ENCODE measurements around the gene EMILIN1.

Gene EMILIN1

GRCh38 chr2:27078267-27079194 lies at the start of gene EMILIN1:
Gene EMILIN1 (plus strand): TSS chr2:27078615. CDS start chr2:27079066, 451 bp downstream.
- no peaks in the 10 kb centered on the region for H3K9me3 ChIP-seq (ENCODE audit: low read length)
- peaks cover 29% of the 10 kb centered on the region for H3K4me1 ChIP-seq (ENCODE audit: insufficient read depth, low read length)
- H2AFZ ChIP-seq (ENCODE audit: low read depth, low read length), result peak within 1 kb of the TSS; percentile 64
- no peaks in the 10 kb centered on the region for H3K27me3 ChIP-seq (ENCODE audit: insufficient read depth, low read length)
- no peaks in the 10 kb centered on the region for H3K36me3 ChIP-seq (ENCODE audit: insufficient read depth, low read length)
- H3K4me3 ChIP-seq (ENCODE audit: low read length), result no peak within 1 kb of the TSS

DNA sequence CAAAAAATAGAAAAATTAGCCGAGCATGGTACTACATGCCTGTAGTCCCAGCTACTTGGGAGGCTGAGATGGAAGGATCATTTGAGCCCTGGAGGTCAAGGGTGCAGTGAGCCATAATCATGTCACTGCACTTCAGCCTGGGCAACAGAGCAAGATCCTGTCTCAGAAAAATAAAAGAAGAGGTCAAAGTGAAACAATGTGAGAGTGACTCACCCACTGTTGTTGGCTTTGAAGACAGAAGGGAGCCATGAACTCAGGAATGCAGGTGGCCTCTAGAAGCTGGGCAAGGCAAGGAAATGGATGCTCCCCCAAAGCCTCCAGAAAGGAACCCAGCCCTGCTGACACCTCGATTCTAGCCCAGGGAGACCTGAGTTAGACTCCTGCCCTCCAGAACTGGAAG lies 49.4 kb upstream of the EMILIN1 start:
- no peaks in the 10 kb centered on the region for H3K9me3 ChIP-seq (ENCODE audit: low read length)
- H3K27me3 ChIP-seq (ENCODE audit: insufficient read depth, low read length), result no peaks in the 10 kb centered on the region
- peaks cover 8% of the 10 kb centered on the region for H3K4me1 ChIP-seq (ENCODE audit: insufficient read depth, low read length)
- no peak overlapping the region for H3K4me3 ChIP-seq (ENCODE audit: low read length)
- peaks cover 26% of the 10 kb centered on the region for H3K36me3 ChIP-seq (ENCODE audit: insufficient read depth, low read length)
- no peak overlapping the region for H2AFZ ChIP-seq (ENCODE audit: low read depth, low read length)

DNA sequence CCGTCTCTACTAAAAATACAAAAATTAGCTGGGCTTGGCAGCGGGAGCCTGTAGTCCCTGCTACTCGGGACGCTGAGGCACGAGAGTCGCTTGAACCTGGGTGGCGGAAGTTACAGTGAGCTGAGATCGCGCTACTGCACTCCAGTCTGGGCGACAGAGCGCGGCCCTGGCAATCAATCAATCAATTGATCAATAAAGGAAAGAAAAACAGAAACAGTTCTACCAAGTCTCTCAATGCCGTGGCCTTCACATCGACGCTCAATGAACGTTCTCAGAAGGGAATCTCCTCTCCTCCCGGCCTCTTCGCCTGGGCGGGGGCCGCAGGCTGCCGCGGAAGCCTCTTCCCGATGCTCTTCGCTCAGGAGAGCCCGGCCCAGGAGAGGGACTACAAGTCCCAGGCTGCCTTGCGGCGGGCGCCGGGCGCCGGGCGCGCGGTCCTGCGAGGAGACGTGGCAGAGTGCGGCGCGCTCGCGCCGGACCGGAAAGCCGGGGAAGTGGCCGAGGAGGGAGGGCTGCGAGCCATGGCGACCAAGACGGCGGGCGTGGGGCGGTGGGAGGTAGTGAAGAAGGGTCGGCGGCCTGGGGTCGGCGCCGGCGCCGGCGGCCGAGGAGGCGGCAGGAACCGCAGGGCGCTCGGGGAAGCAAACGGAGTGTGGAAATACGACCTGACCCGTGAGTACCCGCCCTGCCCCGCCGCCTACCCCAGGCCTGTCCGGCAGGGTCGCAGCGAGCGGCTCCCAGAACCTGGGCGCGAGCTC lies 45.7 kb upstream of the EMILIN1 start, which contains the start of gene TMEM214:
Gene TMEM214 (plus strand): TSS at position 471 of the 758 bp plus-strand sequence. CDS start 51 bp downstream, at position 522.
- no peaks in the 10 kb centered on the region for H3K9me3 ChIP-seq (ENCODE audit: low read length)
- peaks cover 11% of the 10 kb centered on the region for H3K4me1 ChIP-seq (ENCODE audit: insufficient read depth, low read length)
- peak within 1 kb of the TSS; percentile 58 for H2AFZ ChIP-seq (ENCODE audit: low read depth, low read length)
- H3K4me3 ChIP-seq (ENCODE audit: low read length), result peak within 1 kb of the TSS; percentile 63
- peaks cover 41% of the 10 kb centered on the region for H3K36me3 ChIP-seq (ENCODE audit: insufficient read depth, low read length)
- H3K27me3 ChIP-seq (ENCODE audit: insufficient read depth, low read length), result no peaks in the 10 kb centered on the region

GRCh38 chr2:27033253-27033852 lies 45.1 kb upstream of the EMILIN1 start:
- peaks cover 47% of the 10 kb centered on the region for H3K36me3 ChIP-seq (ENCODE audit: insufficient read depth, low read length)
- H3K9me3 ChIP-seq (ENCODE audit: low read length), result no peaks in the 10 kb centered on the region
- H3K4me1 ChIP-seq (ENCODE audit: insufficient read depth, low read length), result peaks cover 11% of the 10 kb centered on the region
- H3K27me3 ChIP-seq (ENCODE audit: insufficient read depth, low read length), result no peaks in the 10 kb centered on the region
- H3K4me3 ChIP-seq (ENCODE audit: low read length), result peak overlapping the region; percentile 63
- H2AFZ ChIP-seq (ENCODE audit: low read depth, low read length), result peak overlapping the region; percentile 58

- Histone ChIP-seq H3K4me1 (ENCODE audit: insufficient read depth, low read length) (peaks cover 11% of the 10 kb centered on the region), H3K36me3 (ENCODE audit: insufficient read depth, low read length) (peaks cover 71% of the 10 kb centered on the region), H2AFZ (ENCODE audit: low read depth, low read length) (no peak overlapping the region), H3K4me3 (ENCODE audit: low read length) (no peak overlapping the region), H3K27me3 (ENCODE audit: insufficient read depth, low read length) (no peaks in the 10 kb centered on the region), H3K9me3 (ENCODE audit: low read length) (no peaks in the 10 kb centered on the region)
Observed at GRCh38 chr2:27038012-27038411, 40.4 kb upstream of the EMILIN1 start.

GRCh38 chr2:27038631-27039339 lies 39.6 kb upstream of the EMILIN1 start:
- no peak overlapping the region for H2AFZ ChIP-seq (ENCODE audit: low read depth, low read length)
- H3K4me1 ChIP-seq (ENCODE audit: insufficient read depth, low read length), result peaks cover 5% of the 10 kb centered on the region
- peaks cover 71% of the 10 kb centered on the region for H3K36me3 ChIP-seq (ENCODE audit: insufficient read depth, low read length)
- H3K4me3 ChIP-seq (ENCODE audit: low read length), result no peak overlapping the region
- no peaks in the 10 kb centered on the region for H3K27me3 ChIP-seq (ENCODE audit: insufficient read depth, low read length)
- no peaks in the 10 kb centered on the region for H3K9me3 ChIP-seq (ENCODE audit: low read length)

DNA sequence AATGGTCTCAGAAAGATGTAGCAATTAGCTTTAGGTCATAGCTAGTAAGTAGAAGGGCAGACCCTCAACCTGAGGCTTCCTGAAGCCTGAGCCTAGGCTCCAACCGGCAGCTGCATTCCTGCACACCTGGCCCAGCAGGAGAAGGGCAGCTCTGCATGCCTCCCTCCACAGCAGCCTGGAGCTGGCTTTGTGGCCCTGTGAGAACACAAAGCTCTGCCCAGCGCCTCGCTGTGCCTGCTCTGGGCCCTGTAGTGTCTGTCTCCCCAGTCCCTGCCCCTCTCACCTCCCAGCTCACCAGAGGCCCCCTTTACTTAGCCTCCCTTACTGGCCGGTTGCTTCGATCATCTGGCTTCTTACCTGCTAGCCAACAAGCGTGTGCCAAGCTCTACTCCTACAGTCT lies 39.0 kb upstream of the EMILIN1 start:
- H2AFZ ChIP-seq (ENCODE audit: low read depth, low read length), result no peak overlapping the region
- no peaks in the 10 kb centered on the region for H3K4me1 ChIP-seq (ENCODE audit: insufficient read depth, low read length)
- H3K27me3 ChIP-seq (ENCODE audit: insufficient read depth, low read length), result no peaks in the 10 kb centered on the region
- peaks cover 71% of the 10 kb centered on the region for H3K36me3 ChIP-seq (ENCODE audit: insufficient read depth, low read length)
- H3K9me3 ChIP-seq (ENCODE audit: low read length), result no peaks in the 10 kb centered on the region
- H3K4me3 ChIP-seq (ENCODE audit: low read length), result no peak overlapping the region

GRCh38 chr2:27039871-27040270 lies 38.5 kb upstream of the EMILIN1 start:
- no peaks in the 10 kb centered on the region for H3K9me3 ChIP-seq (ENCODE audit: low read length)

GRCh38 chr2:27040282-27040681 lies 38.1 kb upstream of the EMILIN1 start:
- no peaks in the 10 kb centered on the region for H3K27me3 ChIP-seq (ENCODE audit: insufficient read depth, low read length)
- H3K4me1 ChIP-seq (ENCODE audit: insufficient read depth, low read length), result no peaks in the 10 kb centered on the region
- H3K9me3 ChIP-seq (ENCODE audit: low read length), result no peaks in the 10 kb centered on the region
- H3K36me3 ChIP-seq (ENCODE audit: insufficient read depth, low read length), result peaks cover 66% of the 10 kb centered on the region
- no peak overlapping the region for H2AFZ ChIP-seq (ENCODE audit: low read depth, low read length)
- no peak overlapping the region for H3K4me3 ChIP-seq (ENCODE audit: low read length)

More at GRCh38 chr2:27039871-27040270, 38.5 kb upstream of the EMILIN1 start:
- Histone ChIP-seq H2AFZ (ENCODE audit: low read depth, low read length) (no peak overlapping the region), H3K4me3 (ENCODE audit: low read length) (no peak overlapping the region), H3K27me3 (ENCODE audit: insufficient read depth, low read length) (no peaks in the 10 kb centered on the region), H3K36me3 (ENCODE audit: insufficient read depth, low read length) (peaks cover 70% of the 10 kb centered on the region), H3K4me1 (ENCODE audit: insufficient read depth, low read length) (no peaks in the 10 kb centered on the region)

GRCh38 chr2:27041752-27042151 lies 36.7 kb upstream of the EMILIN1 start:
- Histone ChIP-seq H2AFZ (ENCODE audit: low read depth, low read length) (no peak overlapping the region), H3K36me3 (ENCODE audit: insufficient read depth, low read length) (peaks cover 51% of the 10 kb centered on the region), H3K4me3 (ENCODE audit: low read length) (no peak overlapping the region), H3K27me3 (ENCODE audit: insufficient read depth, low read length) (no peaks in the 10 kb centered on the region), H3K4me1 (ENCODE audit: insufficient read depth, low read length) (no peaks in the 10 kb centered on the region), H3K9me3 (ENCODE audit: low read length) (no peaks in the 10 kb centered on the region)

DNA sequence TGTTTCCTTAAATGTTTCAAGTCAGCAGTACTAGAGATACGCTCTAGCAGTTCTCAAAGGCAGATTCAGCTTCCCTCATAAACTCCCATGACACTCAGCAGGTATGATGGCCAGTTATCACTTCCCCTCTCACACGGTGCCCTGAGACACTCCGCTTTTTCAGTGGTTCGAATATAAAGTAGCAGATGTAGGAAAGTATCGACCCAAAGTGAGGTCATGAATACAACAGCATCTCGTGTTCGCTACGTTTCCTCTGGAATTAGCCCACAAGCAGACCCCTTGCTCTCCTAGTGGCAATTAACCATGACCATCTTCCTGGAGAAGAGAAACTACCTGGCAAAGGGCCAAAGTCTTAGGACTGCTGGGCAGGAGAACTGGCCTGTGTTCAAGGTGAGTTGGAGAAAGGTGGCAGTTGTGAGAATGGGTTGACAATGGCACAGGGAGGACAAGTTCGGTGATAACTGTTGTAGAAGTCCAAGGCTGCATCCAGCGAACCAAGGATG lies 36.2 kb upstream of the EMILIN1 start:
- H3K4me1 ChIP-seq (ENCODE audit: insufficient read depth, low read length), result no peaks in the 10 kb centered on the region
- H3K36me3 ChIP-seq (ENCODE audit: insufficient read depth, low read length), result peaks cover 47% of the 10 kb centered on the region

DNA sequence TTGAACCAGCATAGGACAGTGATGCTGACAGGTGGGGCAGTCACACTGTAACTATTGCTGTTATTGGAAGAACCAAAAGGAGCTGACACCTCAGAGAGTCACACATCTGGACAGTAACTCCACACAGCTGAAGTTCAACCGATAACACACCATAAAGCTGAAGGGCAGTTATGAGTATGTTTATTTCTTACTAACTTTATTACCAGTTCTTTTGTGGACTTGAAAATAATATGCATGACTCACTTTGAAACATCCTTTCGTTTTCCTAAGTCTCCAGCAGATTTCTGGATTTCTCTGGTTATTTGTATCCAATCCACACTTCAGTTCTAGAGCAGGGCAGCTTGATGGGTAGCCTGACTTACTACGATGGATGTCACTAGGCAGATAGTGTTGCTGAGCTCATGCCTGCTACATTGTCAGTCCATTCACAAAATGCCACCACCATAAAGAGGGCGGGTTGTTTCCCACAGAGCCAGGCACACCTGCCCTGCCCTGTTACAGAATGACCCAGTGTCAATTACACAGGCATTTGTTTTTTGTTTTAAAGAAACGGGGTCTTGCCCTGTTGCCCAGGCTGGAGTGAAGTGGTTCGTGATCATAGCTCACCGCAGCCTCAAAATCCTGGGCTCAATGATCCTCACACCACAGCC lies 35.3 kb upstream of the EMILIN1 start:
- Histone ChIP-seq H3K4me3 (ENCODE audit: low read length) (no peak overlapping the region), H3K27me3 (ENCODE audit: insufficient read depth, low read length) (no peaks in the 10 kb centered on the region), H2AFZ (ENCODE audit: low read depth, low read length) (no peak overlapping the region), H3K4me1 (ENCODE audit: insufficient read depth, low read length) (no peaks in the 10 kb centered on the region), H3K36me3 (ENCODE audit: insufficient read depth, low read length) (peaks cover 38% of the 10 kb centered on the region), H3K9me3 (ENCODE audit: low read length) (no peaks in the 10 kb centered on the region)

More for the DNA sequence above, 36.2 kb upstream of the EMILIN1 start:
- Histone ChIP-seq H2AFZ (ENCODE audit: low read depth, low read length) (no peak overlapping the region), H3K27me3 (ENCODE audit: insufficient read depth, low read length) (no peaks in the 10 kb centered on the region), H3K9me3 (ENCODE audit: low read length) (no peaks in the 10 kb centered on the region), H3K4me3 (ENCODE audit: low read length) (no peak overlapping the region)

All from neuron (in vitro differentiated cells).